HG03521 (cell line): ENCODE measurements around the gene CELF2.
A peak's percentile ranks its signal among the peaks of the same experiment; 100 is the strongest.
"Not testable (repeated sequence)": the region's sequence is repeated elsewhere in the genome, so short reads cannot be mapped to it uniquely, and the experiment has no call there.

Experiments used
- ATAC-seq: cut with Tn5 transposase; IDR thresholded peaks from one replicate; pipeline ENCODE4 v1.9.1; 2021; ENCODE audit warnings: mild to moderate bottlenecking, moderate library complexity; ENCODE audit not compliant: unreplicated experiment

CELF2 gene

GRCh38 chr10:11120711-11121110, 103.0 kb downstream of the CELF2 start:
- no peak for ATAC-seq

DNA sequence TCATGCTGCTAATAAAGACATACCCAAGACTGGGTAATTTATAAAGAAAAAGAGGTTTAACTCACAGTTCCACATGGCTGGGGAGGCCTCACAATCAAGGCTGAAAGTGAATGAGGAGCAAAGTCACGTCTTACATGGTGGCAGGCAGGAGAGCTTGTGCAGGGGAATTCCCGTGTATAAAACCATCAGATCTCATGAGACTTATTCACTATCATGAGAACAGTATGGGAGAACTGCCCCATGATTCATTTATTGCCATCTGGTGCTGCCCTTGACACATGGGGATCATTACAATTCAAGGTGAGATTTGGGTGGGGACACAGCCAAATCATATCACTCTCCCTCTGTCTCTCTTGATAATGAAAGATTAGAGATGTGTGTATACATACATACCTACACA, 106.2 kb downstream of the CELF2 start:
- ATAC-seq: not testable (repeated sequence)

DNA sequence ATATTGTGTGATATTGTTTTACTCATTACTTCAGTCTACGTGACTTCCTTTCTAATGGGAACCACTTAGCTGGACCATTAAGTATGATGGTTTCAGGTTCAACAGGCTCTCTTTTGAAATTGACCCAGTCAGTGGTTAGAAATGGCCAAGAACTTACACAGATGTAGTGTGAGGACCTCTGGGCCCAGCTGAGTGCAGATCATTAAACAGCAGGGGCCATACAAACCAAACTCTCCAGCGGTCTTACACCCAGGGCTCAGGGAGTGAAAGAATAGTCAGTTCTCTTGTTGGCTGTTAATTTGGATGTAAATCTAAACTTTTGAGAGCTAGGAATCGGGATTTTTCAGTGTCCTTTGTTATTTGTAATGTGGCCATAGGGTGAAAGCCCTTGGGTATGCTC, 107.3 kb downstream of the CELF2 start:
- ATAC-seq: no peak

- ATAC-seq: not testable (repeated sequence)
Measured at GRCh38 chr10:11127017-11127416, 109.3 kb downstream of the CELF2 start.

GRCh38 chr10:11131112-11131639, 113.5 kb downstream of the CELF2 start:
- no peak for ATAC-seq

DNA sequence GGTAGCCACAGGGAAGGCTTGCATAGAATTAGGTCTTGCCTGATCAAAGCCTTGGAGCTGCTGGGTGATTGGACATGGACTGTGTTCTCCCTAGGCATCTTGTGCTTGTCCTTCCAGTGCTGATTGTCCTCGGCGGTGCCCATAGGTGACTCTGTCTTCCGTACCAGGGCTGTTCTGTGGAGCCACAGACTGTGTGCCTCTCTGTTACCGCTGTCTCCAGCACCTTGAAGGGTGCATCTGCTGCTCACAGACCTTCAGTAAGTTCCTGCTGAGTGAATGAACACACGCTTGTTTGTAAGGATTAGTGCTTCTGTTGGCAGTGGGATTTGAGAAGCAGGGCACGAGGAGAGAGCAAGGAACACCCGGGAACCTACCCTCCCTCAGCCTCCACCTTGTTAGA, 116.7 kb downstream of the CELF2 start:
- no peak for ATAC-seq

DNA sequence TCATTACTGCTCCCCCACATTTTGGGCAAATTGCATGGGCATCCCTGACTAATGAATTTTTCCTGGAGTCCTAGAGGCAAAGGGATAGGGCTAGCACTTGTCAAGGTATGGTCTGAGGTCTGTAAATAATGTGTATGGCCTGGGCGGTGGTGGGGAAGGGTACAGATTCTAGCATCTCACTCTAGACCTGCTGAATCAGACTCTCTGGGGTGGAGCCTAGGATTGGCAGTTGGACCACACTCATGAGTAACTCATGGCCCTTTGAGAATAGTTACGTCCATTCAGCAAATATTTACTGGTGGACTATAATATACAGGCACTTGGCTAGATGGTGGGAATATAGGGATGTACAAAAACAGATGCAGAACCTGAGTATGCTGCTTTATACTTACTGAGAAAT, 118.0 kb downstream of the CELF2 start:
- no peak for ATAC-seq

DNA sequence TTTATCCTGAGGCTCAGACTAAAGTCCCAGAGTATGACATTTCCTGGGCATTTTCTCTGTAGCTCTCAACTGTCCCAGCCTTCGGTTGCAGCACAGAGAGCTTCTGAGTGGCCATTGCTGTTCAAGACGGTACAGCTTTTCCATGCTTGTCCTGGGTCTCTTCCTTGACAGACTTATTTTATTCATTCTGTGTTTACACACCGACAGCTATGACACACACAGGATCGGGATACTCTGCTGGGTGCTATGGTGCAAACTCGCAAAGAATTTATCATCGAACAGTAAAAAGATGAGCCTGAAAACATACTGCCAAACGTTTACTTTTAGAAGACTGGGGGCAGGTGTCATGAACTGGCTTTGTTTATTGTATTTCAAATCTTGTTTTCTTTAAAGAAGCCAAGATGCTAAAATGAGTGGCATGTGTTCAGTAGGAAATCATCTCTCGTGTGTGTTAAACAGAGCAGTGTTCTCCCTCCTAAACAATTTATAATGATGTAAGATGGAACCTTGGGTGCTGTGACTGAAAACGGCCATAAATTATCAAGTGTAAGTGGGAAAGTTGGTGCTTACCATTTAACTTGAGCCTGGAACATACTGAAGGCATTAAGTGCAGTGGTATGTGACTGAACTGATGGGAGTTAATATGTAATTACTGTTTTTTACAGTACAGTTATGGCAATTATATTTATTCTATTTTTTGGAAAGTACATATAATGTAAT, 120.8 kb downstream of the CELF2 start:
- ATAC-seq: no peak

DNA sequence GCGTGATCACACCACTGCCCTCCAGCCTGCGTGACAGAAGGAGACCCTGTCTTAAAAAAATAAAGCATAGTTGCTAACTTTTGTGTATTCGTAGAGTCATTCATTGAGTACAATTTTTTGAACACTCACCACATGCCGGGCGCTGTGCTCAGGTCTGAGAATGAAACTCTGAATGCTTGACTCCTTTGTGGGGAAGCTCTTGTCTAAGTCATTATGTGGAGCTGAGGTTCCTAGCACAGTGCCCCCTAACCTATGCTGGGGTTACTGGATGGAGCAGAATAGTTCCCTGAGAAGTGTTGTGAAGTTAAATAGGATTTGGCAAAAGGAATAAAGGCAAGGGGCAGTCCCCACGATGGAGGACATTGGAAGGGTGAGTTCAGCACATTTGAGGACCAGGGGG, 123.3 kb downstream of the CELF2 start:
- ATAC-seq: no peak

GRCh38 chr10:11141571-11142091, 124.0 kb downstream of the CELF2 start:
- ATAC-seq: no peak

GRCh38 chr10:11142777-11143176, 125.1 kb downstream of the CELF2 start:
- ATAC-seq: no peak

GRCh38 chr10:11143242-11143641, 125.6 kb downstream of the CELF2 start:
- no peak for ATAC-seq

DNA sequence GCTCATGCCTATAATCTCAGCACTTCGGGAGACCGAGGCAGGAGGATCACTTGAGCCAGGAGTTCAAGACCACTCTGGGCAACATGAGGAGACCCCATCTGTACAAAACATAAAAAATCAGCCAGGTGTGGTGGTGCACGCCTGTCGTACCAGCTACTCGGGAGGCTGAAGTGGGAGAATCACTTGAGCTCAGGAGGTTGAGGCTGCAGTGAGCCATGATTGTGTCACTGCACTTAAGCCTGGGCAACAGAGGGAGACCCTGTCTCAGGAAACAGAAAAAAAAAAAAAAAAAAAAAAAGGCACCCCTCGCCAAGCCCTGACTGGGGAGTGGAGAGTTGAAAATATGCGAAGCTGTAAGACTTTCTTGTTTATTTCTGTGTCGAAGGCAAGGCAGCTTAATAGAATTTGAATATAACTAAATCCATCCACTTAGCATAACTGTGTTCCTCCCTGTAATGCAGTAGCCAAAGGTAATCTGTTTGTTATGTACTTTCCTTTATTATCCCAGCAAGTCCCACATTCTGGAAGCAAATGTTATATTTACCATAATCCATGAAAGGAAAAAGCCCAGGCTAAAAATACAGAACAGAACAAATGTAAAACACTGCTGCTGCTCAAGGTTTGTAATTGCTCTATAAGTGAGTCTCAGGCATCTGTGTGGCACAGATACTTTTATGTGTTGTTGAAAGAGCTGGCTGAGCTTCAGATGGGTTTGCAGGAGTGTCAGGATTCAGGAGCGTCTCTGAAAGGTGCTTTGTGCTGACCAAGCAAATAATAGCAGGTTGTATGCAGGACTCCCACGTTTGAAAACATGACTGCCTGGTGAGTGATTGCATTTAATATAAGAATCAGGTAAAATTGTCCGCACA, 127.2 kb downstream of the CELF2 start:
- ATAC-seq: peak; percentile 14

DNA sequence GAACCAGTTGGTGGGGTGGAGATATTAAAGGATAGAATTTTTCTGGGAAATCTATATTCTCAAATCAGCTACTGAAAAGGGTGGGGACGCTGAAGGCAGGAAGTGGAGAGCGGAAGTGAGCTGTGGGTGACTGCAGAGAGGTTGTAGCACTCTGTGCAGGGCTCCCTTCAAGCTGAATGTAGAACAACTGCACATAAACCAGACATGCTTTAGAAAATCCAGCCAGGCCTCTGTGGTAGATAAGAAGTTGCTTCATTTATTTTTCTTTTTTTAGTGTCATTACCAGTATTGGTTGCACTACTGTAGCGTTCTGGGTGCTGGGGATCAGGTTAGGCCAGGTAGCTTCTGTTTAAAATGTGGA, 127.8 kb downstream of the CELF2 start:
- peak; percentile 80 for ATAC-seq

- no peak for ATAC-seq
Measured at GRCh38 chr10:11146402-11147171, 128.9 kb downstream of the CELF2 start.

GRCh38 chr10:11147722-11148121, 130.1 kb downstream of the CELF2 start:
- ATAC-seq: no peak

GRCh38 chr10:11148142-11149028, 130.7 kb downstream of the CELF2 start:
- no peak for ATAC-seq

DNA sequence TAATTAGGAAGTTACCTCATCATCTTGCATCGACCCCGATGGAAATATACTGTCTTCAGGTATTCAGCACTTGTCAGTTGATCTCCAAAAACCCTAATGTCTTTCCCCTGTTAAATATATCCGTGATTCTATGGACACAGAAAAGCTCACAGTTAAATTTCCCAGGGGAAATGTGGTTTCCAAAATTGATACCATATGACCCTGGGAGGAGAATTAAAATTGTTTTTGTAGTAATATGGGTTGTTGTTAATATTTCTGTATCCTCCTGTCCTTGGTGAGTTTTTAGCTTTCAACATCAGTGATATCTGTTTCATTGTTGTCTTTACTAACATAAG, 132.1 kb downstream of the CELF2 start:
- ATAC-seq: no peak

GRCh38 chr10:11150231-11150731, 132.6 kb downstream of the CELF2 start:
- no peak for ATAC-seq

GRCh38 chr10:11150879-11151415, 133.3 kb downstream of the CELF2 start:
- ATAC-seq: no peak
